CD4-positive, alpha-beta T cell treated with Interleukin-6 at 100 ng/mL for 8 hours (primary cell): ENCODE data around the gene EMP3.

Experiments
- DNase-seq: peaks from one replicate; pipeline ENCODE4 v3.0.0-alpha.2; 2020; ENCODE audit warnings: mixed read lengths, low spot score

The EMP3 gene

GRCh38 chr19:48318286-48318987 is 6.9 kb upstream of the EMP3 start:
- DNase-seq: no peak

GRCh38 chr19:48319647-48320541 is 5.5 kb upstream of the EMP3 start:
- peak; percentile 70 for DNase-seq

- peak; percentile 99 for DNase-seq
Measured at GRCh38 chr19:48321372-48321621, 4.1 kb upstream of the EMP3 start.

- DNase-seq: peak; percentile 99
Measured at GRCh38 chr19:48321622-48322591, 3.4 kb upstream of the EMP3 start.

GRCh38 chr19:48329167-48329891 is 4.0 kb downstream of the EMP3 start:
- DNase-seq: peak; percentile 41

- DNase-seq: peak; percentile 86
Measured at GRCh38 chr19:48330012-48330681, 4.8 kb downstream of the EMP3 start.

GRCh38 chr19:48332351-48332661 is 7.0 kb downstream of the EMP3 start:
- no peak for DNase-seq

GRCh38 chr19:48332662-48333466 is 7.5 kb downstream of the EMP3 start:
- peak; percentile 99 for DNase-seq

GRCh38 chr19:48333467-48334384 is 8.4 kb downstream of the EMP3 start:
- peak; percentile 96 for DNase-seq

GRCh38 chr19:48338253-48338755 is 13.0 kb downstream of the EMP3 start:
- no peak for DNase-seq

- no peak for DNase-seq
Measured at GRCh38 chr19:48338802-48339503, 13.6 kb downstream of the EMP3 start.

GRCh38 chr19:48340995-48341394 is 15.6 kb downstream of the EMP3 start:
- DNase-seq: no peak

GRCh38 chr19:48341515-48342413 is 16.4 kb downstream of the EMP3 start:
- DNase-seq: no peak

GRCh38 chr19:48342414-48342738 is 17.0 kb downstream of the EMP3 start:
- no peak for DNase-seq

GRCh38 chr19:48342841-48343540 is 17.6 kb downstream of the EMP3 start:
- no peak for DNase-seq

GRCh38 chr19:48344892-48345291 is 19.5 kb downstream of the EMP3 start:
- no peak for DNase-seq

GRCh38 chr19:48346191-48346590 is 20.8 kb downstream of the EMP3 start:
- DNase-seq: no peak
